K562 (cell line): ENCODE data around the gene KCNH3. TPM values are rescaled to one million over a fixed set of nuclear protein-coding genes. Genes with fewer than 3 reads are reported as not detected.

ENCODE experiments used
- HDAC8 ChIP-seq: fragments of 450-650 bp; IDR thresholded peaks from 2 replicates; pipeline ENCODE4 v1.6.1; 2016; ENCODE audit warnings: mild to moderate bottlenecking, missing genetic modification characterization, moderate library complexity, missing compliant biosample characterization
- MTA2 ChIP-seq: fragments of 450-650 bp; IDR thresholded peaks from 2 replicates; pipeline ENCODE4 v1.6.1; 2016; ENCODE audit warnings: low read depth
- POLR3G ChIP-seq: IDR thresholded peaks from 2 replicates; pipeline ENCODE4 v1.6.1; 2011; ENCODE audit not compliant: insufficient read length, insufficient replicate concordance; ENCODE audit errors: extremely low read depth
- SIX5 ChIP-seq, 2 experiments: IDR thresholded peaks; 2 replicates each; pipeline ENCODE4 v1.6.1; 2011; ENCODE audit warnings: low read length in 2 of 2, borderline replicate concordance in 1 of 2, low read depth in 1 of 2, mild to moderate bottlenecking in 1 of 2, moderate library complexity in 1 of 2; ENCODE audit not compliant: insufficient read depth in 1 of 2
- SMAD1 ChIP-seq: fragments of 150-350 bp; IDR thresholded peaks from 2 replicates; pipeline ENCODE4 v1.6.1; 2014; ENCODE audit warnings: low read length, low read depth; ENCODE audit not compliant: partially characterized antibody
- TARDBP ChIP-seq: fragments of 450-650 bp; IDR thresholded peaks from 2 replicates; pipeline ENCODE4 v1.6.1; 2016
- ZBTB1 ChIP-seq: sonication (generic); formaldehyde crosslinking; IDR thresholded peaks from 2 replicates; pipeline ENCODE4 v1.8.1; 2023; ENCODE audit warnings: missing genetic modification reagents, low read depth, mild to moderate bottlenecking, borderline replicate concordance
- ZNF717 ChIP-seq: fragments of 250-450 bp; sonication (Bioruptor Pico); IDR thresholded peaks from 2 replicates; pipeline ENCODE4 v1.5.0; 2021
- polyA plus RNA-seq, 8 experiments: library from polyadenylated mRNA; depleted of rRNA in 4 of 8; stranded (reverse) in 5 of 8; unstranded in 3 of 8; fragments of >200 nt; fragmentation: Nextera tagmentation in 2 of 8; fragmentation: Illumina TruSeq in 1 of 8; extraction: Ambion mirVana in 2 of 8; extraction: Trizol in 1 of 8; gene quantifications; 2 replicates each; pipeline versions ENCODE4 v1.2.1 to v1.2.3, GENCODE V29; 2011 to 2014; ENCODE audit warnings: inconsistent platforms in 1 of 8, missing spikeins in 1 of 8
- total RNA-seq, 7 experiments: library from RNA; depleted of rRNA in 6 of 7; stranded (reverse); fragments of >200 nt in 6 of 7; fragmentation: Illumina TruSeq in 2 of 7; extraction: Trizol in 2 of 7; gene quantifications; 2 replicates each; pipeline versions ENCODE4 v1.2.1 to v1.2.3, GENCODE V29; 2011 to 2021; ENCODE audit warnings: low replicate concordance in 1 of 7
- TF ChIP-seq, protein P1 (sequence below), 2 experiments: fragments of 450-650 bp; formaldehyde crosslinking in 1 of 2; IDR thresholded peaks; 2 replicates each; pipeline versions ENCODE4 v1.4.0 to v1.6.1; 2014 to 2020; ENCODE audit warnings: mild to moderate bottlenecking in 2 of 2, borderline replicate concordance in 1 of 2, low read depth in 1 of 2
- TF ChIP-seq, protein P2 (sequence below), 2 experiments: fragments of 200-800 bp in 1 of 2; sonication (Bioruptor generic) in 1 of 2; sonication (generic) in 1 of 2; formaldehyde crosslinking in 1 of 2; IDR thresholded peaks in 1 of 2; conservative IDR thresholded peaks in 1 of 2; 2 replicates each; pipeline versions ENCODE4 v1.5.0 to v1.6.1; 2016 to 2020; ENCODE audit warnings: missing compliant biosample characterization in 1 of 2, missing genetic modification characterization in 1 of 2, missing genetic modification reagents in 1 of 2
- TF ChIP-seq, protein P3 (sequence below): sonication (generic); formaldehyde crosslinking; IDR thresholded peaks from 2 replicates; pipeline ENCODE4 v1.4.0; 2020; ENCODE audit warnings: mild to moderate bottlenecking, missing genetic modification reagents
- TF ChIP-seq, protein P4 (sequence below): fragments of 250-450 bp; sonication (Bioruptor Pico); IDR thresholded peaks from 2 replicates; pipeline ENCODE4 v1.4.0; 2020

KCNH3 gene
- total and polyA plus RNA-seq, 9 of the 15 experiments (the other 6 are each of a cell fraction or from before 2014, with no cell fraction given): 0.01 to 0.09 TPM; not detected in 7

DNA sequence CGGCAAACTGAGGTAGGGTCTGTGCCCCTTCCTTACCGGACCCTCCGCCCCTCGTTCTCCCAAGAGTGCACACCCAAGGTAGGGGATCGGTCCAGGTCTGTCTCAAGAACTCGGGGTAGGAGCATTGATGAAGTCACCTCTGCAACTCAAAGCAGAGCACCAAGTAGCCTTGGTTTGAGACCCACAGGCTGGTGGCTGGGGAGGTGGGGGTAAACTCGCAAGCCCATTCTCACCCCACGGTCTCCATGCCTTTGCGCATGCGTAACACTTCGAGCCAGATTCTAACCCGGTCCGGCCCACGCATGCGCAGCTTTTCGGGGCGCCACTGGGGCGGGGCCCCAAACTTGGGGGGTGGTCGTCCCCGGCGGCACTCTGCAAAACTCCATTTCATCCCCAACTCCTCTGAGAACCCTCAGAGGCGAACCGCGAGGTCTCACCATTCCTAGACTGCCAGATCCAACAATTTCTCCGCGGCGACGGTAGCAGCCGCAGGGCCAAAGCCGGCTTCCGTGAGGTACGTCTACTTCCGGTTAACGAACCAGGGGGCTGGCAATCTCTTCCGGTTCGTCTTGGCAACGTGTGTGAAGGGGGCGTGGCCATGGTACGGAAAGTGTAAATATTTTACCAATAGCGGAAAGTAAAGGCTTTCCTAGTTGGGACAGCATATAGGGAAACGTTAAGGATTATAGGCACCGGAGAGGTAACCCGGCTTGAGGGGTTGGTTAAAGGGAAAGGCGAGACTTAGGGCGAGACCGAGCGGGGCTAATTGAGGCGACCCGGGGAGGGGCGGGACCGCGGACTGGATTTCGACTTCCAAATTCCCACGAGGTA, 29.0 kb downstream of the KCNH3 start, which contains the start of gene MCRS1 (continued):
- TF ChIP-seq, protein P1, sequence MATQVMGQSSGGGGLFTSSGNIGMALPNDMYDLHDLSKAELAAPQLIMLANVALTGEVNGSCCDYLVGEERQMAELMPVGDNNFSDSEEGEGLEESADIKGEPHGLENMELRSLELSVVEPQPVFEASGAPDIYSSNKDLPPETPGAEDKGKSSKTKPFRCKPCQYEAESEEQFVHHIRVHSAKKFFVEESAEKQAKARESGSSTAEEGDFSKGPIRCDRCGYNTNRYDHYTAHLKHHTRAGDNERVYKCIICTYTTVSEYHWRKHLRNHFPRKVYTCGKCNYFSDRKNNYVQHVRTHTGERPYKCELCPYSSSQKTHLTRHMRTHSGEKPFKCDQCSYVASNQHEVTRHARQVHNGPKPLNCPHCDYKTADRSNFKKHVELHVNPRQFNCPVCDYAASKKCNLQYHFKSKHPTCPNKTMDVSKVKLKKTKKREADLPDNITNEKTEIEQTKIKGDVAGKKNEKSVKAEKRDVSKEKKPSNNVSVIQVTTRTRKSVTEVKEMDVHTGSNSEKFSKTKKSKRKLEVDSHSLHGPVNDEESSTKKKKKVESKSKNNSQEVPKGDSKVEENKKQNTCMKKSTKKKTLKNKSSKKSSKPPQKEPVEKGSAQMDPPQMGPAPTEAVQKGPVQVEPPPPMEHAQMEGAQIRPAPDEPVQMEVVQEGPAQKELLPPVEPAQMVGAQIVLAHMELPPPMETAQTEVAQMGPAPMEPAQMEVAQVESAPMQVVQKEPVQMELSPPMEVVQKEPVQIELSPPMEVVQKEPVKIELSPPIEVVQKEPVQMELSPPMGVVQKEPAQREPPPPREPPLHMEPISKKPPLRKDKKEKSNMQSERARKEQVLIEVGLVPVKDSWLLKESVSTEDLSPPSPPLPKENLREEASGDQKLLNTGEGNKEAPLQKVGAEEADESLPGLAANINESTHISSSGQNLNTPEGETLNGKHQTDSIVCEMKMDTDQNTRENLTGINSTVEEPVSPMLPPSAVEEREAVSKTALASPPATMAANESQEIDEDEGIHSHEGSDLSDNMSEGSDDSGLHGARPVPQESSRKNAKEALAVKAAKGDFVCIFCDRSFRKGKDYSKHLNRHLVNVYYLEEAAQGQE (IDR thresholded peaks at IDR 0.05; ENCODE audit: borderline replicate concordance): no peak
- TF ChIP-seq, protein P1 (CRISPR knock-in tag; IDR thresholded peaks at IDR 0.05; ENCODE audit: low read depth): 0 out of 2 replicates have a peak, but pooled peaks have one; percentile 34
- no peak for TF ChIP-seq ZBTB1 (CRISPR knock-in tag)
- TF ChIP-seq, protein P2, sequence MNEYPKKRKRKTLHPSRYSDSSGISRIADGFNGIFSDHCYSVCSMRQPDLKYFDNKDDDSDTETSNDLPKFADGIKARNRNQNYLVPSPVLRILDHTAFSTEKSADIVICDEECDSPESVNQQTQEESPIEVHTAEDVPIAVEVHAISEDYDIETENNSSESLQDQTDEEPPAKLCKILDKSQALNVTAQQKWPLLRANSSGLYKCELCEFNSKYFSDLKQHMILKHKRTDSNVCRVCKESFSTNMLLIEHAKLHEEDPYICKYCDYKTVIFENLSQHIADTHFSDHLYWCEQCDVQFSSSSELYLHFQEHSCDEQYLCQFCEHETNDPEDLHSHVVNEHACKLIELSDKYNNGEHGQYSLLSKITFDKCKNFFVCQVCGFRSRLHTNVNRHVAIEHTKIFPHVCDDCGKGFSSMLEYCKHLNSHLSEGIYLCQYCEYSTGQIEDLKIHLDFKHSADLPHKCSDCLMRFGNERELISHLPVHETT (CRISPR knock-in tag; conservative IDR thresholded peaks at IDR 0.05 in 1 of 2, IDR thresholded peaks at IDR 0.05 in 1 of 2): peak in 1 of 2 experiments; percentile 86; a peak in 2 of 4 replicates
- TF ChIP-seq, protein P3, sequence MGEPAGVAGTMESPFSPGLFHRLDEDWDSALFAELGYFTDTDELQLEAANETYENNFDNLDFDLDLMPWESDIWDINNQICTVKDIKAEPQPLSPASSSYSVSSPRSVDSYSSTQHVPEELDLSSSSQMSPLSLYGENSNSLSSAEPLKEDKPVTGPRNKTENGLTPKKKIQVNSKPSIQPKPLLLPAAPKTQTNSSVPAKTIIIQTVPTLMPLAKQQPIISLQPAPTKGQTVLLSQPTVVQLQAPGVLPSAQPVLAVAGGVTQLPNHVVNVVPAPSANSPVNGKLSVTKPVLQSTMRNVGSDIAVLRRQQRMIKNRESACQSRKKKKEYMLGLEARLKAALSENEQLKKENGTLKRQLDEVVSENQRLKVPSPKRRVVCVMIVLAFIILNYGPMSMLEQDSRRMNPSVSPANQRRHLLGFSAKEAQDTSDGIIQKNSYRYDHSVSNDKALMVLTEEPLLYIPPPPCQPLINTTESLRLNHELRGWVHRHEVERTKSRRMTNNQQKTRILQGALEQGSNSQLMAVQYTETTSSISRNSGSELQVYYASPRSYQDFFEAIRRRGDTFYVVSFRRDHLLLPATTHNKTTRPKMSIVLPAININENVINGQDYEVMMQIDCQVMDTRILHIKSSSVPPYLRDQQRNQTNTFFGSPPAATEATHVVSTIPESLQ (CRISPR knock-in tag): 0 out of 2 replicates have a peak, but pooled peaks have one; percentile 20
- TF ChIP-seq, protein P4, sequence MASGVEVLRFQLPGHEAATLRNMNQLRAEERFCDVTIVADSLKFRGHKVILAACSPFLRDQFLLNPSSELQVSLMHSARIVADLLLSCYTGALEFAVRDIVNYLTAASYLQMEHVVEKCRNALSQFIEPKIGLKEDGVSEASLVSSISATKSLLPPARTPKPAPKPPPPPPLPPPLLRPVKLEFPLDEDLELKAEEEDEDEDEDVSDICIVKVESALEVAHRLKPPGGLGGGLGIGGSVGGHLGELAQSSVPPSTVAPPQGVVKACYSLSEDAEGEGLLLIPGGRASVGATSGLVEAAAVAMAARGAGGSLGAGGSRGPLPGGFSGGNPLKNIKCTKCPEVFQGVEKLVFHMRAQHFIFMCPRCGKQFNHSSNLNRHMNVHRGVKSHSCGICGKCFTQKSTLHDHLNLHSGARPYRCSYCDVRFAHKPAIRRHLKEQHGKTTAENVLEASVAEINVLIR (CRISPR knock-in tag): 0 out of 2 replicates have a peak, but pooled peaks have one; percentile 3
- 0 out of 2 replicates have a peak, but pooled peaks have one; percentile 25 for TF ChIP-seq TARDBP
- peak; percentile 52 for TF ChIP-seq SMAD1
- peak; percentile 81 for TF ChIP-seq HDAC8
- no peak for TF ChIP-seq ZNF717
- peak in 1 of 2 experiments; percentile 18; a peak in 1 of 4 replicates for TF ChIP-seq SIX5 (IDR thresholded peaks at IDR 0.05; ENCODE audit: borderline replicate concordance in 1 of 2, insufficient read depth in 1 of 2, low read depth in 1 of 2, low read length in 2 of 2)
- TF ChIP-seq MTA2: peak; percentile 88
- TF ChIP-seq POLR3G: no peak
